HG02840 (cell line): Measurements from ENCODE around the gene GLCCI1.

Experiments
- ATAC-seq: cut with Tn5 transposase; IDR thresholded peaks from one replicate; pipeline ENCODE4 v1.9.1; 2021; ENCODE audit warnings: mild to moderate bottlenecking, moderate library complexity, moderate number of reproducible peaks; ENCODE audit not compliant: unreplicated experiment, low FRiP score

GLCCI1 gene

GRCh38 chr7:7968544-7969305 lies at the start of gene GLCCI1:
Gene GLCCI1 (plus strand): TSS chr7:7968796. CDS start chr7:7969351, 555 bp downstream.
- peak; percentile 85 for ATAC-seq

GRCh38 chr7:7919449-7919945 lies 49.1 kb upstream of the GLCCI1 start:
- ATAC-seq: no peak

GRCh38 chr7:7920056-7920455 lies 48.5 kb upstream of the GLCCI1 start:
- no peak for ATAC-seq

GRCh38 chr7:7920481-7920880 lies 48.1 kb upstream of the GLCCI1 start:
- peak; percentile 88 for ATAC-seq

GRCh38 chr7:7921830-7922229 lies 46.8 kb upstream of the GLCCI1 start:
- ATAC-seq: no peak

- no peak for ATAC-seq
These were observed 45.8 kb upstream of the GLCCI1 start for GRCh38 chr7:7922684-7923385.

- ATAC-seq: no peak
These were observed 44.8 kb upstream of the GLCCI1 start for GRCh38 chr7:7923818-7924217.

- ATAC-seq: no peak
These were observed 44.3 kb upstream of the GLCCI1 start for GRCh38 chr7:7924303-7924702.

GRCh38 chr7:7931626-7932025 lies 37.0 kb upstream of the GLCCI1 start:
- ATAC-seq: no peak

GRCh38 chr7:7932553-7932952 lies 36.0 kb upstream of the GLCCI1 start:
- ATAC-seq: no peak

GRCh38 chr7:7933915-7934526 lies 34.6 kb upstream of the GLCCI1 start:
- ATAC-seq: no peak

- no peak for ATAC-seq
These were observed 33.7 kb upstream of the GLCCI1 start for GRCh38 chr7:7934945-7935344.

GRCh38 chr7:7938471-7938870 lies 30.1 kb upstream of the GLCCI1 start:
- ATAC-seq: no peak

GRCh38 chr7:7943951-7944350 lies 24.6 kb upstream of the GLCCI1 start:
- no peak for ATAC-seq

- peak; percentile 89 for ATAC-seq
These were observed 23.8 kb upstream of the GLCCI1 start for GRCh38 chr7:7944619-7945282.

- no peak for ATAC-seq
These were observed 22.1 kb upstream of the GLCCI1 start for GRCh38 chr7:7946486-7946885.

- ATAC-seq: no peak
These were observed 20.4 kb upstream of the GLCCI1 start for GRCh38 chr7:7948232-7948631.

GRCh38 chr7:7953806-7954205 lies 14.8 kb upstream of the GLCCI1 start:
- no peak for ATAC-seq

- no peak for ATAC-seq
These were observed 12.0 kb upstream of the GLCCI1 start for GRCh38 chr7:7956531-7957128.

GRCh38 chr7:7957513-7957912 lies 11.1 kb upstream of the GLCCI1 start:
- no peak for ATAC-seq
